Measurements from ENCODE around the gene SMIM27.
"Not testable (repeated sequence)": the region's sequence is repeated elsewhere in the genome, so short reads cannot be mapped to it uniquely, and the experiment has no call there.

DNA sequence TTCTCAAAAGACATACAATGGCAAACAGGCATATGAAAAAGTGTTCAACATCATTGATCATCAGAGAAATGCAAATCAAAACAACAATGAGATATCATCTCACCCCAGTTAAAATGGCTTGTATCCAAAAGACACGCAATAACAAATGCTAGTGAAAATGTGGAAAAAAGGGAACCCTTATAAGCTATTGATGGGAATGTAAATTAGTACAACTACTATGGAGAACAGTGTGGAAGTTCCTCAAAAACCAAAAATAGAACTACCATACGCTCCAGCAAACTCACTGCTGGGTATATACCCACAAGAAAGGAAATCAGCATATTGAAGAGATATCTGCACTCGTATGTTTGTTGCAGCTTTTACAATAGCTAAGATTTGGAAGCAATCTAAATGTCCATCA, 46.9 kb downstream of the SMIM27 start:
- TF ChIP-seq, protein P1, sequence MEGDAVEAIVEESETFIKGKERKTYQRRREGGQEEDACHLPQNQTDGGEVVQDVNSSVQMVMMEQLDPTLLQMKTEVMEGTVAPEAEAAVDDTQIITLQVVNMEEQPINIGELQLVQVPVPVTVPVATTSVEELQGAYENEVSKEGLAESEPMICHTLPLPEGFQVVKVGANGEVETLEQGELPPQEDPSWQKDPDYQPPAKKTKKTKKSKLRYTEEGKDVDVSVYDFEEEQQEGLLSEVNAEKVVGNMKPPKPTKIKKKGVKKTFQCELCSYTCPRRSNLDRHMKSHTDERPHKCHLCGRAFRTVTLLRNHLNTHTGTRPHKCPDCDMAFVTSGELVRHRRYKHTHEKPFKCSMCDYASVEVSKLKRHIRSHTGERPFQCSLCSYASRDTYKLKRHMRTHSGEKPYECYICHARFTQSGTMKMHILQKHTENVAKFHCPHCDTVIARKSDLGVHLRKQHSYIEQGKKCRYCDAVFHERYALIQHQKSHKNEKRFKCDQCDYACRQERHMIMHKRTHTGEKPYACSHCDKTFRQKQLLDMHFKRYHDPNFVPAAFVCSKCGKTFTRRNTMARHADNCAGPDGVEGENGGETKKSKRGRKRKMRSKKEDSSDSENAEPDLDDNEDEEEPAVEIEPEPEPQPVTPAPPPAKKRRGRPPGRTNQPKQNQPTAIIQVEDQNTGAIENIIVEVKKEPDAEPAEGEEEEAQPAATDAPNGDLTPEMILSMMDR (IDR thresholded peaks at IDR 0.05), result not testable (repeated sequence)
- TF ChIP-seq POLR2AphosphoS5 (IDR thresholded peaks at IDR 0.05; ENCODE audit: insufficient read depth in 1 of 2, low read depth in 1 of 2); POLR2A (IDR thresholded peaks at IDR 0.05): not testable (repeated sequence)

All from vagina (tissue), 2 donors.